Naive thymus-derived CD4-positive, alpha-beta T cell (primary cell): ENCODE measurements around the gene ERC1. TPM values are rescaled to one million over a fixed set of nuclear protein-coding genes. Genes with fewer than 3 reads are reported as not detected.

Experiments used
- ATAC-seq: fragments of 150-1000 bp; cut with Tn5 transposase; 2 replicates; pipeline ENCODE4 v1.10.0; 2021; ENCODE audit warnings: mild to moderate bottlenecking, moderate library complexity
- CTCF ChIA-PET: fragments of 350-600 bp; sonication (Branson Sonifier 250); formaldehyde crosslinking; loops from one replicate; lab custom pipeline; 2021; ENCODE audit warnings: antibody characterized with exemption; lab: Charles Lee
- POLR2A ChIA-PET: fragments of 350-600 bp; sonication (Branson Sonifier 250); formaldehyde crosslinking; loops from one replicate; lab custom pipeline; 2021; ENCODE audit warnings: antibody characterized with exemption, inconsistent platforms; lab: Charles Lee
- DNase-seq, 9 donors: peaks; one replicate each; pipeline versions ENCODE4 v3.0.0 to v3.0.0-alpha.2; 2020 to 2022; ENCODE audit warnings: mixed read lengths in 1 of 9
- H3K27ac ChIP-seq: one replicate; pipeline ENCODE4 v1.7.0; 2013; ENCODE audit warnings: mild to moderate bottlenecking, low read depth, low read length, moderate library complexity
- H3K27me3 ChIP-seq, 2 donors: one replicate each; pipeline ENCODE4 v1.7.0; 2013; ENCODE audit warnings: low read length in 2 of 2, mild to moderate bottlenecking in 2 of 2, moderate library complexity in 2 of 2; ENCODE audit not compliant: control insufficient read depth in 2 of 2, insufficient read depth in 2 of 2
- H3K36me3 ChIP-seq, 3 experiments: 1 replicate in 2 of 3; 2 replicates in 1 of 3; pipeline ENCODE4 v1.7.0; 2013; ENCODE audit warnings: low read length in 3 of 3, mild to moderate bottlenecking in 3 of 3, moderate library complexity in 1 of 3; ENCODE audit not compliant: insufficient read depth in 3 of 3, control insufficient read depth in 2 of 3
- H3K4me1 ChIP-seq, 2 donors: one replicate each; pipeline ENCODE4 v1.7.0; 2013; ENCODE audit warnings: low read length in 2 of 2, mild to moderate bottlenecking in 2 of 2, moderate library complexity in 1 of 2; ENCODE audit not compliant: control insufficient read depth in 2 of 2, insufficient read depth in 2 of 2
- H3K4me3 ChIP-seq: 2 replicates; pipeline ENCODE4 v1.7.0; 2013; ENCODE audit warnings: mild to moderate bottlenecking, low read length
- H3K9me3 ChIP-seq, 3 experiments: 1 replicate in 2 of 3; 2 replicates in 1 of 3; pipeline ENCODE4 v1.7.0; 2013; ENCODE audit warnings: low read length in 3 of 3; ENCODE audit not compliant: control insufficient read depth in 2 of 3
- H3K27ac Mint-ChIP-seq, 9 donors: one replicate each; pipeline ENCODE4 v1.8.0; 2020 to 2022; ENCODE audit warnings: mixed read lengths in 9 of 9, mild to moderate bottlenecking in 8 of 9, moderate library complexity in 5 of 9, inconsistent platforms in 2 of 9
- H3K27me3 Mint-ChIP-seq, 5 donors: one replicate each; pipeline ENCODE4 v1.8.0; 2021 to 2022; ENCODE audit warnings: mixed read lengths in 5 of 5, mild to moderate bottlenecking in 1 of 5
- H3K36me3 Mint-ChIP-seq, 5 donors: one replicate each; pipeline ENCODE4 v1.8.0; 2020 to 2022; ENCODE audit warnings: mixed read lengths in 5 of 5, mild to moderate bottlenecking in 3 of 5, inconsistent platforms in 1 of 5
- H3K4me1 Mint-ChIP-seq, 7 donors: one replicate each; pipeline ENCODE4 v1.8.0; 2020 to 2022; ENCODE audit warnings: mixed read lengths in 7 of 7, mild to moderate bottlenecking in 3 of 7, inconsistent platforms in 1 of 7
- H3K4me3 Mint-ChIP-seq, 10 donors: one replicate each; pipeline ENCODE4 v1.8.0; 2020 to 2022; ENCODE audit warnings: mild to moderate bottlenecking in 10 of 10, mixed read lengths in 10 of 10, moderate library complexity in 6 of 10, inconsistent platforms in 2 of 10
- H3K9me3 Mint-ChIP-seq, 11 donors: one replicate each; pipeline ENCODE4 v1.8.0; 2020 to 2022; ENCODE audit warnings: mixed read lengths in 11 of 11, mild to moderate bottlenecking in 4 of 11, inconsistent platforms in 1 of 11, moderate library complexity in 1 of 11
- intact Hi-C, 2 donors: fragments of 100-400 bp; cut with micrococcal nuclease; formaldehyde crosslinking; loops; one replicate each; pipeline ENCODE4 v1.15.1; 2023
- polyA plus RNA-seq, 2 donors: library from polyadenylated mRNA; unstranded; fragments of 300-500 nt; fragmentation: Illumina TruSeq; gene quantifications; one replicate each; pipeline ENCODE4 v1.2.3, GENCODE V29; 2021
- total RNA-seq, 6 experiments: library from RNA in 5 of 6; stranded (reverse) in 5 of 6; gene quantifications; 1 replicate in 5 of 6; 2 replicates in 1 of 6; pipeline ENCODE4 v1.2.3 and lab custom pipeline; 2021 to 2026

ERC1 gene
- total and polyA plus RNA-seq, 7 experiments from 2014 or later = 15.9 to 62.0 (median 51.5) TPM

DNA sequence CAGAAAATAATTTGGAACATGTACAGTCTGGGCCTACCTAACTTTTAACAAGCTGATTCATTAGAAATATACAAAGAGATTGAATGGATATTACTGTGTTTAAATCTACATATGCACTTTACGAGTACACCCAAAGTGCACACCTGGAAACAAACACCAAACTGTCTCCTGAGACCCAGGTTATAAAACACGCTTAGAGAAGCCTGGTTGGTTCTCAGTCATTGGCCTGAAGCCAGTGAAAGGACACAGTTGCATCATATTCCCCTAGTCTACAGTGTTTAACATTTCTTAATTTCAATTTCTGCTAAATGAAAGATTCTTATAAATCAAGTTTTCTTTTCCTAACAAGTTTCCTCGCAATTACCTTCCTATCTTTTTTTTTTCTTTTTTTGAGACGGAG is 393.9 kb downstream of the ERC1 start:
- Mint-ChIP-seq H3K27me3 (no peaks in the 10 kb centered on the region), H3K9me3 (peaks cover 0 to 18% (median 0%) of the 10 kb centered on the region in 11 donors), H3K36me3 (peaks cover 8 to 54% (median 43%) of the 10 kb centered on the region in 5 donors), H3K4me1 (no peaks in the 10 kb centered on the region), H3K27ac (no peak overlapping the region), H3K4me3 (no peak overlapping the region)
- Histone ChIP-seq H3K9me3 (no peaks in the 10 kb centered on the region), H3K4me1 (no peaks in the 10 kb centered on the region), H3K27ac (no peak overlapping the region), H3K4me3 (no peak overlapping the region), H3K27me3 (no peaks in the 10 kb centered on the region), H3K36me3 (peaks cover 0 to 4% (median 0%) of the 10 kb centered on the region in 3 experiments)
- intact Hi-C loops = no loop called here
- ChIA-PET CTCF (no interaction called here), POLR2A (no interaction called here)
- ATAC-seq (no peak), DNase-seq (no peak)

- Histone ChIP-seq H3K9me3 (peaks cover 0 to 15% (median 10%) of the 10 kb centered on the region in 3 experiments), H3K4me3 (no peak overlapping the region), H3K27me3 (no peaks in the 10 kb centered on the region), H3K4me1 (no peaks in the 10 kb centered on the region), H3K36me3 (peaks cover 0 to 11% (median 0%) of the 10 kb centered on the region in 3 experiments), H3K27ac (no peak overlapping the region)
- DNase-seq (no peak), ATAC-seq (no peak)
- no peak overlapping the region for H3K4me3 Mint-ChIP-seq
- H3K27me3 Mint-ChIP-seq = no peaks in the 10 kb centered on the region
- intact Hi-C loops = no loop called here
- H3K4me1 Mint-ChIP-seq = no peaks in the 10 kb centered on the region
- ChIA-PET CTCF (no interaction called here), POLR2A (no interaction called here)
- peaks cover 0 to 34% (median 10%) of the 10 kb centered on the region in 11 donors for H3K9me3 Mint-ChIP-seq
- peak overlapping the region in 1 of 9 donors; percentile 17 for H3K27ac Mint-ChIP-seq
- H3K36me3 Mint-ChIP-seq = peaks cover 15 to 67% (median 59%) of the 10 kb centered on the region in 5 donors
Observed at GRCh38 chr12:1391722-1392121, 400.7 kb downstream of the ERC1 start.

DNA sequence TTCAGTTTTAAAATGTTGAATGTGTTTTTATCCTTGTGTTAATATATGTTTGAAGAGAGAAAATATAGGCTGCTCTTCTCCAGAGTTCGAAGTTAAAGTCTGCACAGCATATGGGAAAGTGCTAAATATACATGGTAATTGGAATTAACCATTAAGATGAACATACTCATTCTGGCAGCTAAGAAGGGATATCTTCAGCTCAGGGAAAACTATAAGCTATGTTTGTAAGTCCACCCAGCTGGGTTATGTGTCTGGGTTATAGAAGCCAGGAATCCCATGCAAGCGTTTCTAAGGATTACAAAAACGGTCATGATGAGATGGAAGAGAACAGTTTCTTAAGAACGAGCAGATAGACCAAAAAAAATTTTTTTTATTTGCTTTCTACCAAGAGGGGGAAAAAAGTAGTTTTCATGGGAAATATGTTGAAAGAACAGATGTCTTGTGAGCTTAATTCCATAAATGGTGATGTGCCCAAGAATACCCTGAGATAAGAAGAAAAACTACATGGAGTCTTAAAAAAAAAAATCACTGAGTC is 404.5 kb downstream of the ERC1 start:
- peaks cover 0 to 19% (median 10%) of the 10 kb centered on the region in 11 donors for H3K9me3 Mint-ChIP-seq
- H3K4me3 Mint-ChIP-seq = no peak overlapping the region
- peaks cover 0 to 7% (median 0%) of the 10 kb centered on the region in 3 experiments for H3K36me3 ChIP-seq
- ChIA-PET POLR2A (no interaction called here), CTCF (no interaction called here)
- H3K27ac Mint-ChIP-seq = no peak overlapping the region
- no peaks in the 10 kb centered on the region for H3K4me1 Mint-ChIP-seq
- H3K4me3 ChIP-seq = no peak overlapping the region
- no peak for ATAC-seq
- no peaks in the 10 kb centered on the region for H3K27me3 Mint-ChIP-seq
- intact Hi-C loops = loop anchor here in 1 of 2 donors (5.0 kb wide), 1 partner anchor 212 kb away; no protein-coding TSS in a partner anchor
- no peaks in the 10 kb centered on the region for H3K4me1 ChIP-seq
- H3K36me3 Mint-ChIP-seq = peaks cover 5 to 47% (median 32%) of the 10 kb centered on the region in 5 donors
- no peaks in the 10 kb centered on the region for H3K27me3 ChIP-seq
- peaks cover 0 to 14% (median 10%) of the 10 kb centered on the region in 3 experiments for H3K9me3 ChIP-seq
- no peak overlapping the region for H3K27ac ChIP-seq
- no peak for DNase-seq

DNA sequence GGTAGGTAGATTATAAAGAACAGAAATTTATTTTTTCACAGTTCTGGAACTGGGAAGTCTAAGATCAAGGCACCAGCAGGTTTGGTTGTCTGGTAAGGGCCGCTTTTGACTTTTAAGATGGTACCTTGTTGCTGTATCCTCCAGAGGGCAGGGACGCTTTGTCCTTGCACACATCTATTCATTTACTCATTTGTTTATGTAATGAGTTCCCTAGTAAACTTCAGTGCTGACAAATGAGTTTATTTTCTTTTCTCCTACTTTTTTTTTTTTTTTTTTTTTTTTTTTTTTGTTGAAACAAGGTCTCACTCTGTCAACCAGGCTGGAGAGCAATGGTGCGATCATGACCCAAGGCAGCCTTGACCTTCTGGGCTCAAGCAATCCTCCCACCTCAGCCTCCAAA is 407.6 kb downstream of the ERC1 start:
- no peak for ATAC-seq
- peaks cover 4 to 31% (median 17%) of the 10 kb centered on the region in 5 donors for H3K36me3 Mint-ChIP-seq
- DNase-seq = no peak
- no peak overlapping the region for H3K27ac Mint-ChIP-seq
- H3K27me3 Mint-ChIP-seq = no peaks in the 10 kb centered on the region
- Histone ChIP-seq H3K4me1 (no peaks in the 10 kb centered on the region), H3K4me3 (no peak overlapping the region), H3K27me3 (no peaks in the 10 kb centered on the region), H3K9me3 (no peaks in the 10 kb centered on the region), H3K27ac (no peak overlapping the region), H3K36me3 (no peaks in the 10 kb centered on the region)
- ChIA-PET CTCF (no interaction called here), POLR2A (no interaction called here)
- H3K4me3 Mint-ChIP-seq = no peak overlapping the region
- H3K4me1 Mint-ChIP-seq = peaks cover 0 to 3% (median 0%) of the 10 kb centered on the region in 7 donors
- H3K9me3 Mint-ChIP-seq = no peaks in the 10 kb centered on the region
- intact Hi-C loops = loop anchor here in 1 of 2 donors (5.0 kb wide), 1 partner anchor 209 kb away; no protein-coding TSS in a partner anchor

- Mint-ChIP-seq H3K36me3 (peaks cover 0 to 19% (median 7%) of the 10 kb centered on the region in 5 donors), H3K27me3 (no peaks in the 10 kb centered on the region), H3K9me3 (no peaks in the 10 kb centered on the region), H3K4me3 (no peak overlapping the region), H3K4me1 (peaks cover 0 to 3% (median 0%) of the 10 kb centered on the region in 7 donors), H3K27ac (no peak overlapping the region)
- DNase-seq (no peak), ATAC-seq (no peak)
- no peaks in the 10 kb centered on the region for H3K27me3 ChIP-seq
- H3K4me3 ChIP-seq = no peak overlapping the region
- no peaks in the 10 kb centered on the region for H3K36me3 ChIP-seq
- H3K9me3 ChIP-seq = no peaks in the 10 kb centered on the region
- intact Hi-C loops = no loop called here
- ChIA-PET CTCF (interaction anchor here (0.6 kb wide), 1 partner anchor 242 kb away, joined by 3 read pairs; no protein-coding TSS in a partner anchor), POLR2A (no interaction called here)
- H3K4me1 ChIP-seq = no peaks in the 10 kb centered on the region
- no peak overlapping the region for H3K27ac ChIP-seq
Observed at GRCh38 chr12:1401891-1402290, 410.9 kb downstream of the ERC1 start.

DNA sequence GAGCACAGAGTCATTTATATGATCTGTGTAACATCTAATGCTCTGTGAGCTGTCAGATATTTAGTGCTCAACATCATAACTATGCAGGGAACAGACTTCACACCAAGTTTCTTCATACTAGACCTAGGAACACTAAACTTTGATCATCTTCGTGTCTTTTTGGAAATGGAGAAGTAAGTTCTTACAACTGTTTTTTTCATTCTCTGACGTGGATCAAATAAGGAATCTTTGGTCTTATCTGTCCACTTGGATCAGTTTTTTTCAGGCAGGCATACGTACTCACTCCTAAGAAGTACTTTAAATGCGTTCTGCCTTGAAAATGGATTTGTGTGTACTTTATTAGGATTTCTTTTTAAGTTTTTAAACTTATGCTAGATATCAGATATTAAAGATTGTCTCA is 412.4 kb downstream of the ERC1 start:
- ATAC-seq (no peak), DNase-seq (no peak)
- H3K36me3 ChIP-seq = peaks cover 0 to 1% (median under 1%) of the 10 kb centered on the region in 3 experiments
- H3K9me3 Mint-ChIP-seq = no peaks in the 10 kb centered on the region
- ChIA-PET CTCF (no interaction called here), POLR2A (no interaction called here)
- peaks cover 0 to 24% (median 7%) of the 10 kb centered on the region in 5 donors for H3K36me3 Mint-ChIP-seq
- intact Hi-C loops = no loop called here
- H3K9me3 ChIP-seq = no peaks in the 10 kb centered on the region
- H3K27ac ChIP-seq = no peak overlapping the region
- H3K4me3 Mint-ChIP-seq = no peak overlapping the region
- H3K4me1 Mint-ChIP-seq = peaks cover 0 to 3% (median 0%) of the 10 kb centered on the region in 7 donors
- no peaks in the 10 kb centered on the region for H3K4me1 ChIP-seq
- no peaks in the 10 kb centered on the region for H3K27me3 Mint-ChIP-seq
- no peaks in the 10 kb centered on the region for H3K27me3 ChIP-seq
- no peak overlapping the region for H3K4me3 ChIP-seq
- H3K27ac Mint-ChIP-seq = no peak overlapping the region

DNA sequence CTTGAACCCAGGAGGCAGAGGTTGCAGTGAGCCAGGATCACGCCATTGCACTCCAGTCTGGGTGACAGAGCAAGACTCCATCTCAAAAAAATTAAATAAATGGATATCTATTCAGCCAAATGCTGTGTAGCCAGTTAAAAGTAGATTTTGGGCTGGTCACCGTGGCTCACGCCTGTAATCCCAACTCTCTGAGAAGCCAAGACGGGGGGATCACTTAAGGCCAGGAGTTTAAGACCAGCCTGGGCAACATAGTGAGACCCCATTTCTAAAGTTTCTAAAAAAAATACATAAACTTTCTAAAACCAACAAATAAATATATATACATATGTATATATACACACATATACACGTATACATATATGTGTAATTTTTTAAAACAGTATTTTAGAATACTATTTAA is 414.6 kb downstream of the ERC1 start:
- Mint-ChIP-seq H3K4me3 (no peak overlapping the region), H3K27me3 (no peaks in the 10 kb centered on the region), H3K36me3 (peaks cover 4 to 33% (median 24%) of the 10 kb centered on the region in 5 donors), H3K27ac (no peak overlapping the region), H3K9me3 (no peaks in the 10 kb centered on the region), H3K4me1 (peaks cover 0 to 3% (median 0%) of the 10 kb centered on the region in 7 donors)
- Histone ChIP-seq H3K4me3 (no peak overlapping the region), H3K9me3 (no peaks in the 10 kb centered on the region), H3K36me3 (peaks cover 0 to 12% (median 4%) of the 10 kb centered on the region in 3 experiments), H3K27me3 (no peaks in the 10 kb centered on the region), H3K27ac (no peak overlapping the region), H3K4me1 (no peaks in the 10 kb centered on the region)
- ATAC-seq (no peak), DNase-seq (no peak)
- ChIA-PET CTCF (no interaction called here), POLR2A (no interaction called here)
- intact Hi-C loops = no loop called here
